Measurements from ENCODE around the gene SFXN5.

GRCh38 chr2:73084971-73085370, 13.5 kb upstream of the SFXN5 start:
- TF ChIP-seq REST (IDR thresholded peaks at IDR 0.05; ENCODE audit: insufficient read depth in 1 of 2, low read depth in 2 of 2, low read length in 2 of 2), result no peak
- TF ChIP-seq POLR2AphosphoS5 (IDR thresholded peaks at IDR 0.05; ENCODE audit: low read depth, low read length), result no peak
- no peak for TF ChIP-seq TAF1 (IDR thresholded peaks at IDR 0.05; ENCODE audit: borderline replicate concordance, insufficient read depth, low read length)
- TF ChIP-seq SIN3A (IDR thresholded peaks at IDR 0.05; ENCODE audit: borderline replicate concordance, insufficient read depth, low read length), result no peak

Data from PFSK-1 (cell line).